Adrenal gland (tissue), 12 donors: ENCODE data around the gene SNX20. TPM values are rescaled to one million over a fixed set of nuclear protein-coding genes. Genes with fewer than 3 reads are reported as not detected.

ENCODE experiments used
- DNase-seq, 7 donors: peaks; one replicate each; pipeline ENCODE4 v3.0.0-alpha.2; 2019 to 2020
- H3K27ac ChIP-seq, 5 donors: fragments of 200-600 bp; sonication (generic) in 4 of 5; 1 replicate in 3 of 5; 2 replicates in 2 of 5; pipeline versions ENCODE4 v1.5.1 to v1.8.0; 2016 to 2020; ENCODE audit warnings: mild to moderate bottlenecking in 1 of 5
- H3K27me3 ChIP-seq: fragments of 200-600 bp; 2 replicates; pipeline ENCODE4 v1.8.0; 2021
- H3K36me3 ChIP-seq, 2 donors: fragments of 200-600 bp; replicated peaks in 1 of 2; 1 replicate in 1 of 2; 2 replicates in 1 of 2; pipeline versions ENCODE4 v1.5.1 to v1.8.0; 2018 to 2022
- H3K4me1 ChIP-seq, 2 donors: fragments of 200-600 bp; replicated peaks in 1 of 2; 1 replicate in 1 of 2; 2 replicates in 1 of 2; pipeline versions ENCODE4 v1.5.1 to v1.8.0; 2018 to 2021
- H3K4me3 ChIP-seq, 4 donors: fragments of 200-600 bp; sonication (generic) in 3 of 4; one replicate each; pipeline ENCODE4 v1.5.1; 2016 to 2018
- H3K9me3 ChIP-seq, 3 donors: fragments of 200-600 bp; sonication (generic) in 1 of 3; replicated peaks in 1 of 3; 1 replicate in 2 of 3; 2 replicates in 1 of 3; pipeline versions ENCODE4 v1.5.1 to v1.8.0; 2016 to 2021
- CTCF ChIP-seq, 6 experiments: fragments of 450-650 bp in 4 of 6; fragments of 200-600 bp in 2 of 6; sonication (generic) in 1 of 6; IDR thresholded peaks; 1 replicate in 5 of 6; 2 replicates in 1 of 6; pipeline versions ENCODE4 v1.5.1 to v1.8.0; 2016 to 2021; ENCODE audit warnings: antibody characterized with exemption in 6 of 6, mild to moderate bottlenecking in 2 of 6, moderate library complexity in 1 of 6
- POLR2A ChIP-seq, 2 donors: fragments of 450-650 bp; IDR thresholded peaks; one replicate each; pipeline ENCODE4 v1.6.1; 2017; ENCODE audit warnings: antibody characterized with exemption in 2 of 2, mild to moderate bottlenecking in 2 of 2, moderate library complexity in 1 of 2
- WGBS, 4 donors: extraction: QIAGEN DNeasy Blood & Tissue Kit in 2 of 4; methylation state at CpG; one replicate each; pipeline versions ENCODE4 v1.1.5 to v1.1.7; 2013 to 2017; 5-methylcytosine and 5-hydroxymethylcytosine counted together
- intact Hi-C, 2 donors: fragments of 100-400 bp; cut with DNase I; formaldehyde crosslinking; loops; one replicate each; pipeline versions ENCODE4 v1.14.1 to v1.15.0; 2022 to 2023
- polyA plus RNA-seq, 3 donors: library from polyadenylated mRNA; stranded (reverse); fragments of 200-250 nt in 2 of 3; fragments of 350-450 nt in 1 of 3; fragmentation: Illumina TruSeq in 1 of 3; extraction: RNeasy Lipid Tissue Mini Kit (QIAGEN cat#74804) in 1 of 3; gene quantifications; one replicate each; pipeline ENCODE4 v1.2.3, GENCODE V29; 2013 to 2014
- total RNA-seq, 9 donors: library from RNA; depleted of rRNA in 4 of 9; stranded (reverse); fragments of >200 nt in 4 of 9; fragments of 120-200 nt in 1 of 9; fragmentation: NEBNext Ultra II Directional in 1 of 9; extraction: Animal tissue kit (Norgen Biotek cat#: 25700) in 1 of 9; gene quantifications; one replicate each; pipeline versions ENCODE4 v1.1.0 to v1.2.4, GENCODE V29; 2013 to 2023
- donor health status: healthy with polysubstance abuse.
- donor health status: Bipolar disorder and iron deficiency.
- donor health status: DM: yes; HTN: yes; CAD: no.
- donor health status: DM: no; HTN: no; CAD: no.
- donor health status: DM: no; HTN: no; CAD: no.
- donor health status: DM: yes; HTN: yes; CAD: no.

The SNX20 gene
- total and polyA plus RNA-seq, 12 donors: 0.12 to 4.0 (median 2.6) TPM

- intact Hi-C loops: no loop called here
- Histone ChIP-seq H3K4me3 (no peak overlapping the region), H3K27ac (no peak overlapping the region), H3K36me3 (no peaks in the 10 kb centered on the region), H3K9me3 (no peaks in the 10 kb centered on the region), H3K27me3 (peaks cover 11% of the 10 kb centered on the region), H3K4me1 (no peaks in the 10 kb centered on the region)
- 84 to 93% (median 90%) methylated on average over 3 to 6 of the region's 6 CpGs for WGBS, 4 donors
- no peak for DNase-seq
- TF ChIP-seq CTCF (IDR thresholded peaks at IDR 0.05) (no peak), POLR2A (IDR thresholded peaks at IDR 0.05) (no peak)
These were observed 10.6 kb downstream of the SNX20 start for GRCh38 chr16:50670476-50670875.

- TF ChIP-seq POLR2A (IDR thresholded peaks at IDR 0.05) (no peak), CTCF (IDR thresholded peaks at IDR 0.05) (no peak)
- peaks cover 11% of the 10 kb centered on the region for H3K27me3 ChIP-seq
- H3K4me1 ChIP-seq: peaks cover 0 to 3% of the 10 kb centered on the region in 2 donors
- H3K36me3 ChIP-seq: no peaks in the 10 kb centered on the region
- no peak overlapping the region for H3K27ac ChIP-seq
- DNase-seq: no peak
- H3K9me3 ChIP-seq: no peaks in the 10 kb centered on the region
- intact Hi-C loops: loop anchor here (5.0 kb wide), 2 partner anchors 138 to 297 kb away; no protein-coding TSS in a partner anchor
- WGBS, 4 donors: 95 to 100% (median 99%) methylated on average over 1 to 4 of the region's 4 CpGs
- no peak overlapping the region for H3K4me3 ChIP-seq
These were observed 11.4 kb downstream of the SNX20 start for GRCh38 chr16:50669741-50670140.

- Histone ChIP-seq H3K4me1 (peaks cover 0 to 3% of the 10 kb centered on the region in 2 donors), H3K9me3 (no peaks in the 10 kb centered on the region), H3K36me3 (no peaks in the 10 kb centered on the region), H3K27ac (no peak overlapping the region), H3K4me3 (no peak overlapping the region), H3K27me3 (peaks cover 5% of the 10 kb centered on the region)
- WGBS, 4 donors: 67 to 84% (median 71%) methylated on average over 3 to 5 of the region's 5 CpGs
- no peak for TF ChIP-seq POLR2A (IDR thresholded peaks at IDR 0.05)
- TF ChIP-seq CTCF (IDR thresholded peaks at IDR 0.05): no peak
- no peak for DNase-seq
- intact Hi-C loops: loop anchor here (5.0 kb wide), 2 partner anchors 139 to 296 kb away; no protein-coding TSS in a partner anchor
These were observed 12.6 kb downstream of the SNX20 start for GRCh38 chr16:50668368-50669008.

GRCh38 chr16:50667497-50668367 is 13.4 kb downstream of the SNX20 start:
- 85 to 90% (median 88%) methylated on average over 19 to 21 of the region's 21 CpGs for WGBS, 4 donors
- H3K27ac ChIP-seq: no peak overlapping the region
- H3K27me3 ChIP-seq: no peaks in the 10 kb centered on the region
- DNase-seq: no peak
- no peak overlapping the region for H3K4me3 ChIP-seq
- intact Hi-C loops: loop anchor here (5.0 kb wide), 2 partner anchors 140 to 295 kb away; no protein-coding TSS in a partner anchor
- peaks cover 0 to 3% of the 10 kb centered on the region in 2 donors for H3K4me1 ChIP-seq
- no peak for TF ChIP-seq CTCF (IDR thresholded peaks at IDR 0.05)
- no peak for TF ChIP-seq POLR2A (IDR thresholded peaks at IDR 0.05)
- no peaks in the 10 kb centered on the region for H3K36me3 ChIP-seq
- H3K9me3 ChIP-seq: no peaks in the 10 kb centered on the region
